Kidney (tissue), 14 donors: ENCODE data around the gene ABCG1. TPM values are rescaled to one million over a fixed set of nuclear protein-coding genes. Genes with fewer than 3 reads are reported as not detected.
A peak's percentile ranks its signal among the peaks of the same experiment; 100 is the strongest.

Source experiments
- DNase-seq, 5 donors: peaks; one replicate each; pipeline ENCODE4 v3.0.0-alpha.2; 2013 to 2020
- FAIRE-seq: peaks from 2 replicates; lab custom pipeline; 2012; peaks lifted over from hg19 to GRCh38; lab: Jason Lieb, UNC
- H3K27ac ChIP-seq, 2 donors: one replicate each; pipeline ENCODE4 v1.7.0; 2013; ENCODE audit warnings: low read depth in 2 of 2, low read length in 2 of 2, inconsistent platforms in 1 of 2
- H3K27me3 ChIP-seq: one replicate; pipeline ENCODE4 v1.7.1; 2013; ENCODE audit warnings: low read length, inconsistent platforms; ENCODE audit not compliant: control insufficient read depth, insufficient read depth
- H3K36me3 ChIP-seq, 3 donors: one replicate each; pipeline versions ENCODE4 v1.7.0 to v1.7.1; 2013; ENCODE audit warnings: low read length in 3 of 3, control low read depth in 1 of 3, inconsistent platforms in 1 of 3; ENCODE audit not compliant: insufficient read depth in 3 of 3, control insufficient read depth in 2 of 3
- H3K4me1 ChIP-seq, 3 donors: one replicate each; pipeline versions ENCODE4 v1.7.0 to v1.7.1; 2013; ENCODE audit warnings: low read length in 3 of 3, inconsistent platforms in 1 of 3, low read depth in 1 of 3; ENCODE audit not compliant: control insufficient read depth in 2 of 3, insufficient read depth in 2 of 3
- H3K4me3 ChIP-seq, 3 donors: one replicate each; pipeline versions ENCODE4 v1.7.0 to v1.8.1; 2013; ENCODE audit warnings: low read length in 3 of 3, control low read depth in 1 of 3, inconsistent platforms in 1 of 3
- H3K9ac ChIP-seq, 3 donors: one replicate each; pipeline versions ENCODE4 v1.7.0 to v1.7.1; 2013; ENCODE audit warnings: low read length in 3 of 3, control low read depth in 1 of 3, inconsistent platforms in 1 of 3
- H3K9me3 ChIP-seq, 3 donors: one replicate each; pipeline versions ENCODE4 v1.7.0 to v1.7.1; 2013; ENCODE audit warnings: low read length in 3 of 3, control low read depth in 1 of 3, inconsistent platforms in 1 of 3; ENCODE audit not compliant: control insufficient read depth in 2 of 3, insufficient read depth in 1 of 3
- CTCF ChIP-seq: IDR thresholded peaks from 3 replicates; pipeline ENCODE4 v1.5.1; 2012; ENCODE audit warnings: mild to moderate bottlenecking, moderate library complexity, borderline replicate concordance; ENCODE audit not compliant: insufficient read depth; ENCODE audit errors: extremely low read depth
- intact Hi-C: fragments of 100-400 bp; cut with DNase I; formaldehyde crosslinking; loops from one replicate; pipeline ENCODE4 v1.11.1; 2022
- polyA plus RNA-seq: library from polyadenylated mRNA; stranded (reverse); fragments of 350-450 nt; fragmentation: Illumina TruSeq; extraction: RNeasy Lipid Tissue Mini Kit (QIAGEN cat#74804); gene quantifications from one replicate; pipeline ENCODE4 v1.2.3, GENCODE V29; 2014; ENCODE audit warnings: low read depth, low replicate concordance; ENCODE audit not compliant: insufficient read depth
- total RNA-seq: library from RNA; stranded (reverse); fragmentation: NEBNext Ultra II Directional; extraction: Animal tissue kit (Norgen Biotek cat#: 25700); gene quantifications from one replicate; pipeline ENCODE4 v1.2.1, GENCODE V29; 2021
- donor health status: control.
- donor health status: control.
- donor health status: control.
- donor health status: control.
- donor health status: control.
- donor health status: DM: yes; HTN: yes; CAD: no.
- donor health status: Normal renal cell carcinoma (clear cell type).

ABCG1 gene
- total and polyA plus RNA-seq, 2 donors from 2014 or later = 5.6 to 27.6 TPM

DNA sequence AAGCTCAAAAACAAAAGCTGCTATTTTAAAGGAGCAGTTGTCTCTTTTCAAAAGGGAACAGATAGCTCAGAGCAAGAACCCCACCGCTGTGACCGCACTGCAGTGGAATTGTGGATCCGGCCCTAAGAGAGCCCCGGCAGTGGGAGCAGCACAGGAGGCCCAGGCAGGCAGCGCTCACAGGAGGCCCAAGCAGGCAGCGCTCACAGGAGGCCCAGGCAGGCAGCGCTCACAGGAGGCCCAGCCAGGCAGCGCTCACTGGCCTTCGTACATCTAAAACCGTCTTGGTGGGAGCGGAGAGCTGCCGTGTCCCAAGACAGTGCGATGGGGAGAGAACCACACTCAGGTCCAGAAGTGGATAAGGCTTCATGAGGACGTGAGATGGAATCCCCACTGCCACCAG, 92.2 kb downstream of the ABCG1 start:
- H3K27ac ChIP-seq = no peak overlapping the region
- peak in 1 of 5 donors; percentile 68 for DNase-seq
- no peak overlapping the region for H3K9ac ChIP-seq
- H3K4me3 ChIP-seq = no peak overlapping the region
- H3K27me3 ChIP-seq = no peaks in the 10 kb centered on the region
- TF ChIP-seq CTCF = no peak
- H3K9me3 ChIP-seq = no peaks in the 10 kb centered on the region
- intact Hi-C loops = no loop called here
- H3K4me1 ChIP-seq = peaks cover 0 to 3% (median 0%) of the 10 kb centered on the region in 3 donors
- FAIRE-seq = no peak
- no peaks in the 10 kb centered on the region for H3K36me3 ChIP-seq

- Histone ChIP-seq H3K36me3 (no peaks in the 10 kb centered on the region), H3K27me3 (no peaks in the 10 kb centered on the region), H3K4me1 (peaks cover 0 to 3% (median 0%) of the 10 kb centered on the region in 3 donors), H3K4me3 (no peak overlapping the region), H3K27ac (no peak overlapping the region), H3K9me3 (no peaks in the 10 kb centered on the region), H3K9ac (no peak overlapping the region)
- intact Hi-C loops = no loop called here
- no peak for DNase-seq
- FAIRE-seq = no peak
- TF ChIP-seq CTCF = no peak
Measured at GRCh38 chr21:42311816-42312625, 93.1 kb downstream of the ABCG1 start.

DNA sequence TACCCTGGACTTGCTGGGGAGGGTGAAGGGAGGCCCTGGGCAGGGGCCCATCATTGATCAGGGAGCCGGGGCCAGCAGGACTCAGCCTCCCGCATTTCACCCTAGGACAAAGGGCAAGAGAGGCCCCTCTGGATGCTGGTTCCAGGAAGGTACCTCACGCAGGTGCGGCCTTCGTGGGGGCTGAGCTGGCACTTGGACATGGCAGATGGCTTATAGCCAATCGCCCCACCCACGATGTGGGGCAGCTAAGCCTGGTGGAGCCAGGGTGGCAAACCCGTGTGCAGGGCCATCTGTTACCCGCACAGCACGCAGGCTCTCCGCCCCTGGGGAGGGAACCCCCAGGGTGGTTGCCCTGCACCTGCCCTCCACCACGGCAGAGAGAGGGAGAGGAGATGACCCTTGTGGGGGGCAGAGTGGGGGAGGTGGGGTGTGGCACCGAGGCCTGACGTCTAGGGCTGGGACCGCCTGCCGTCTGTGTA, 93.7 kb downstream of the ABCG1 start:
- H3K4me3 ChIP-seq = no peak overlapping the region
- H3K27ac ChIP-seq = no peak overlapping the region
- H3K9me3 ChIP-seq = no peaks in the 10 kb centered on the region
- no peaks in the 10 kb centered on the region for H3K27me3 ChIP-seq
- no peaks in the 10 kb centered on the region for H3K36me3 ChIP-seq
- intact Hi-C loops = no loop called here
- no peak for TF ChIP-seq CTCF
- H3K9ac ChIP-seq = no peak overlapping the region
- FAIRE-seq (no peak), DNase-seq (no peak)
- peaks cover 0 to 3% (median 0%) of the 10 kb centered on the region in 3 donors for H3K4me1 ChIP-seq
